Peyer's patch (tissue), 4 donors: ENCODE measurements around the gene SAMD1.

ENCODE experiments used
- CTCF ChIP-seq, 6 experiments: fragments of 450-650 bp in 4 of 6; fragments of 200-600 bp in 2 of 6; sonication (generic) in 1 of 6; IDR thresholded peaks; one replicate each; pipeline ENCODE4 v1.5.1; 2017 to 2019; ENCODE audit warnings: antibody characterized with exemption in 6 of 6, mild to moderate bottlenecking in 3 of 6, moderate library complexity in 1 of 6
- POLR2A ChIP-seq, 2 donors: fragments of 450-650 bp; IDR thresholded peaks; one replicate each; pipeline ENCODE4 v1.5.1; 2017; ENCODE audit warnings: antibody characterized with exemption in 2 of 2, mild to moderate bottlenecking in 2 of 2, moderate library complexity in 2 of 2

DNA sequence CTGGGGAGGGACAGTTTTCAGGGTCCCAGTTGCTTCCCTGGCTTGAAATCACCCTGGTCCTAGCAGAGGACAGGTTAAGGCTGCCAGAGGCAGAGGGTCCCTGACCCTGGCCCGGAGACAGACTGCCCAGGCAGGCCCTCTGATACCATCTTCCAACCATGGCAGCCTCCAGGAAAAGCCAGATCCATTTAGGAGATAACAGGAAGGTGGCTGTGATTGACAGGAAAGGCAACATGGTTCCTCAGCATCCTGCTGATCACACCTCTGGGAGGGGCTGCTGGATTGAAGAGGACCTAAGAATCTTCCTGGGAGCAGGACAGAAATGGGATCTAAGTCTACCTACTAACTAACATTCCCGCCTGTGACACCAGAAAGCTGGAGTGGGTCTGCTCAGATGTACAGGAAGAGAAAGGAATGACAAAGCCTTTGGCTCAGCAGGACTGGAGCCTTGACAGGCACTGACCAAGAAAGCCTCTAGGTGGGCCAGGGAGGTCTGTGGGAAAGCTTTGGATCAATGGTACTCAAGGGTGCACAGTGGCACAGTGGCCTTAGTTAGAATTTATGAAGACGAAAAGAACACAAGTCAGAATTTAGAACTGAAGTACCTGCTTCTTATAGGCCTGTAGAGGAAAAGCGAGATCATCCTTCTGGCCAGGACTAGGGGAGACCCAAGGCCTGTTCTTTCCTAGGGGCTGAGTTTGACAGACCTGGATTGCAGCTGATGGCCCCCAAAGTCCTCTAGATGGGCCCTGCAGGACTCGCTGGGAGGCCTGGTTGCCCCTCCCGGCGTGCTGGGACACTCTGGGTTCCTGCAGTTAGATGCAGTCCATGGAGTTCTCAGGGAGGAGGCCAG, 29.3 kb upstream of the SAMD1 start:
- TF ChIP-seq POLR2A (IDR thresholded peaks at IDR 0.05), result no peak
- TF ChIP-seq CTCF (IDR thresholded peaks at IDR 0.05), result no peak
